GM19025 (cell line): Measurements from ENCODE around the gene ADIRF.
"Not testable (repeated sequence)": the region's sequence is repeated elsewhere in the genome, so short reads cannot be mapped to it uniquely, and the experiment has no call there.

ENCODE experiments used
- ATAC-seq: cut with Tn5 transposase; IDR thresholded peaks from one replicate; pipeline ENCODE4 v1.9.1; 2021; ENCODE audit warnings: mild to moderate bottlenecking, low read depth, moderate library complexity; ENCODE audit not compliant: unreplicated experiment

ADIRF gene

GRCh38 chr10:86945361-86946212 is 22.7 kb upstream of the ADIRF start:
- no peak for ATAC-seq

GRCh38 chr10:86946213-86947155 is 21.8 kb upstream of the ADIRF start:
- no peak for ATAC-seq

DNA sequence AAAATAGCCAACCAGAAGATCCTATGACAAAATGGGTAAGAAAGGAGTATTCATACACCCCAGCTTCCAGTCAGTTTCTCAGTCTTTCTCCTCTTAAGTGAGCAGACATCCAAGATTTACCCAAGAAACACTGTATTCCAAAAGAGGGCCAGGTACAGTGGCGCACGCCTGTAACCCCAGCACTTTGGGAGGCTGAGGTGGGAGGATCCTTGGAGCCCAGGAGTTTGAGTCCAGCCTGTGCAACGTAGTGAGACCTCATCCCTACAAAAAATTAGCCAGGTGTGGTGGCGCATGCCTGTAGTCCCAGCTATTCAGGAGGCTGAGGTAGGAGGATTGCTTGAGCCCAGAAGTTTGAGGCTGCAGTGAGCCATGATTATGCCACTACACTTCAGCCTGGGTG is 20.5 kb upstream of the ADIRF start:
- not testable (repeated sequence) for ATAC-seq

GRCh38 chr10:86950349-86950748 is 17.9 kb upstream of the ADIRF start:
- ATAC-seq = no peak

- no peak for ATAC-seq
Observed at GRCh38 chr10:86951184-86951761, 17.0 kb upstream of the ADIRF start.

GRCh38 chr10:86952106-86952505 is 16.2 kb upstream of the ADIRF start:
- ATAC-seq = no peak

DNA sequence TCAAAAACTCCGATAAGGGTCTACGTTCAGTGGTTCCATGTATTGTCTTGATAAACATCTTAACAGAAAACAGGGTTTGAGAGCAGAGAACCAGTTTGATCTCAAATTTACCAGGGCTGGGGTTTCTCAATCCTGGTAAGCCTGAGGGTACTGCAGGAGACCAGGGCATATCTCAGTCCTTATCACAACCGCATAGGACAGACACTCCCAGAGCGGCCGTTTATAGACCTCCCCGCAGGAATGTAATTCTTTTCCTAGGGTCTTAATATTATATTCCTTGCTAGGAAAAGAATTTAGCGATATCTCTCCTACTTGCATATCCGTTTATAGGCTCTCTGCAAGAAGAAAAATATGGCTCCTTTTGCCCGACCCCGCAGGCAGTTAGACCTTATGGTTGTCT is 15.6 kb upstream of the ADIRF start:
- ATAC-seq = not testable (repeated sequence)

- no peak for ATAC-seq
Observed at GRCh38 chr10:86953747-86954680, 14.3 kb upstream of the ADIRF start.

DNA sequence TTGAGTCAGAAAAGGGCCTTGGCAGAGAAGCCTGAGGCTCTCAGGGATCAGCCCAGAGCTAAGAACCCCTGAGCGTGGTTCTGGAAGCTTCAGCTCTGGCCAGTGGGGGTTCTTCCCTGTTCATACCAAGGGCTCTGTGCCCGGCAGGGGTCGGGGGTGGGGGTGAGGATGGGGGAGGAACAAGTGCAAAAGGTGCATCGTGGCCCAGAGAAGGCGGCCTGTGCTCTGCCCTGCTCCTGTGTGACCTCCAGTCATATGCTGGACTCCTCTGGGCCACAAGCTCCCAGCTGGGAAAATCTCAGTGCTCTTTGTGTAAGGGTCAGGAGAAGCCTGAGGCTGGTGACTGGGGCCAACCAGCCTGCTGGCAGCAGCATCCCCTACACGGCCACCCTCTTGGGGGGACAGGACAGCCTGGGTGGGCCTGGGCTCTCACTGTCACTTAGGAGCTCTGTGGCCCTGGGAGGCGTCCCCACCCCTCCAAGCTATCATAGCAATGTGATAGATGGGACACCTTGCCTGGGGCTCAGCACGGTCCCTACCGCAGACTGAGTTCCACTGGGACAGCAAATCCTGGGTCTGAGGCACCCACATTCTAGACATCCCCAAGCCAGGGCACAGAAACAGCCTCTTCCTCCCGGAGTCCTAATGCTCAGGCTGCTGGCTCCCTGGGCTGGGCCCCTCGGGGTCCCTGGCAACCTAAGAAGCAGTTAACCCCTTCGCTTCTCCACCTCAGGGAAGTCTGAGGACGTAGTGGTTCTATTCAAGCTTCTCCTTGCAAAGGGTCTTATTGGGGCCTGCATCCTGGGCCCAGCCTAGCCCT is 13.4 kb upstream of the ADIRF start:
- ATAC-seq = no peak

DNA sequence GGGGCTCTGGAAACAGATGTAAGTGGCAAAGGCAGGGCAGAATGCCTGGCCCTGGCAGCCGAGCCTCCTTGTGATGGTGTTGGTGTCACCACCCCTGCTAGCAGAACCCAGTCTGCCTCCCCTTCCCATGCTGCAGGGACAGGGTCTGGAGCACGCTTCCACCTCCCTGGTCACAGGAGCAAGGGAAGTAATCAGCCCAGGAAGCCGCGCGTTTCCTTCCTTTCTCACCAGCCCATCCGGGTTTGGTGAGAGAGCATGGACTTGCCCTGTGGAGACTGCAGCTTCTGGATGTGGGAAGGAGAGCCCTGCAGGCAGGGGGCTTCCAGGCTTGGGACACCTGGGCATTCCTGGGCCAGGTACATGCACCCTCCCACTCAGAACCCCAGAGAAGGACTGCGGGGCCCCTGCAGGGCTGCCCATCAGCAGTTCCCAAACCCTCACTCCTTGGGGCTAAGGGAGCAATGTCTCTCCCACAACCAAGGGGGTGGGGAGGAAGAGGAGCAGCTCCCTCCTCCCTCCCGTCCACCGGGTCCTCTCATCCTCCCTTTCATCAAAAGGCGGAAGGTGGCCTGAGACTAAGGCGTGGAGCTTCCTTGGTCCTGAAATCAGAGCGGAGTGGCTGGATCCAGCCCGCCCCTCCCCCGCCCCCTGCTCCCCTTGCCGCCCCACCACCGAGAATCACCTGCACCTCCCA is 12.6 kb upstream of the ADIRF start:
- no peak for ATAC-seq

- no peak for ATAC-seq
Observed at GRCh38 chr10:86956195-86956847, 12.0 kb upstream of the ADIRF start.

GRCh38 chr10:86956848-86957448 is 11.3 kb upstream of the ADIRF start:
- ATAC-seq = no peak

DNA sequence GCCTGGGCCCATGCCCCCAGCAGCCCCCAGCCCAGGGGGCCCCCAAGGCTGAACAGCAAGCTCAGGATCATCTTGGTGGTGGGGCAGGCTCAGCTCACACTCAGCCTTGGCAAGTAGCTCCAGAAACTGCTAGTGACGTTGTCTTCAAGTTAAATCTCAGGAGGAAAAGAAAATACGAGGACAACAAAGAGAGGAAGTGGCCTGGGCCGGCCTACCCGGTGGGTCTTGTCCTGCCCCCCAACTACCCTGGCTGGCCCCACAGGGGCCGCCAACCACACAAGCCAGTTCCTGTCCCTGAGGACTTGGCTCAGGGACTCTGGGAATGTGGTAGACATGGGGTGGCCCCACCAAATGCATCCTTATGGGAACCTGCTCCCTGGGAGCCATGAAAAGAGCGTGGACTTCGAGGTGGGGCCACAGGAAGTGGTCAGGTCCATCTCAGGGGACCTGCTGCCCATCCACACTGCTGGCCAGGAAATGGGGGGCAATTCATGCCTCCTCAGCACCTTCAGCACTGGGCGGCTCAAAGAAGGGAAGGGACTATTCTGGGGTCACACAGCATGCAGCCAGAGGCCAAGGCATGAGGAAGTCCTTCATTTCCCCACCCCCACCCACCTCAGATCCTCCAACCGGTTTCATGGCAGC is 10.7 kb upstream of the ADIRF start, which contains the start of gene MMRN2:
Gene MMRN2, minus strand, starts transcription at position 145 of the 645 bp plus-strand sequence. Its CDS starts 74 bp downstream, at position 71.
- no peak for ATAC-seq

- no peak for ATAC-seq
Observed at GRCh38 chr10:86958116-86958900, 10.0 kb upstream of the ADIRF start, which contains the start of gene SNCG. TSS of gene SNCG (plus strand) at chr10:86958599. CDS start at chr10:86958698, 99 bp downstream.

DNA sequence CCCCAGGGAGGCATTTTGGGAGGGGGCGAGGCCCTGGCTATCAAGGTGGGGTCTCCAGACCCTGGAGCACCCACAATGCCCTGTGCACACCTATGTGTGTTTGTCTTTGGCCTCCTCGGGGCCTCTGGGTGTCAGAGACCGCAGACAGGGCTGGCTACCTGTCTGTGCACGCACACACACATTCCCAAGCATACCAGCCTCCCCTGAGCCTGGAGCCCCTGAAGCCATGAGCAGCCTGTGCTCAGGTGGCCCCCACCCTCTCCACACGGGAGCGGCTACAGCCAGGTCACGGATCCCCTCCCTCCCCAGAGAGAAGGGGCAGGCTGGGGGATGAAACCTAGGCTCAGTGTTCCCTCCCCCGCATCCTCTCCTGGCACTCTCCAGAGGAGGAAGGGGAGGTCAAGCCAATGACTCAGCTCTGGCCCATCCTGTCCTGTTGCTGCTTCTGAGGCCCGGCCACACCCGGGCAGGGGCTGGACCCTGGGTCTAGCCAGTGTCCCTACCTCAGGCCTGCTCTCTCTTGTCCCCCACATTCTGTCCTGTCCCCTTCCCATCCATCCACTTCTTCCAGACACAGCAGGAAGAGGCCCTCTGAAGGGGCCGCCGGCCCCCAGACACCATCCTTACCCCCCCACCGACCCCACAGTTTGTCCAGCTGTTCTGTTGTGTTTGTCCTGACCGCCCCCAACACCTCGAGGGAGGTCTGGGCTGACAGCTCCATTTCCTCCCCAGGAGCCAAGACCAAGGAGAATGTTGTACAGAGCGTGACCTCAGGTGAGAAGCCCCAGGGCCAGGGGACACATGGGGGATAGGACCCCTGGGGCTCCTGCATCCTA is 9.2 kb upstream of the ADIRF start:
- no peak for ATAC-seq

DNA sequence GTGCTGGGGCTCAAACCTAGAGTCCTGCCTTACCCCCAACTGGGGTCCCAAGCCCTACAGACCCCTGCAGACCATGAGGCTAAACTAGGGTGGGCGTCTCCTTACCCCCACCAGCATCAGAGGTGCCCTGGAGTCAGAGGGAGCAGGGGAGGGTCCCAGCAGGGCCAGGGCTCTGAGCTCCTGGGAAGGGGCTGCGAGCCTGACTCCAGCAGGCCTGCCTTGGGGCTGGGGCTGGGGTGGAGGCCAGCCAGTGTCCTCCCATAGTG is 8.6 kb upstream of the ADIRF start:
- ATAC-seq = no peak
